Thyroid gland (tissue), 4 donors: ENCODE measurements around the gene SDR9C7. TPM values are rescaled to one million over a fixed set of nuclear protein-coding genes. Genes with fewer than 3 reads are reported as not detected.
"Not testable (repeated sequence)": the region's sequence is repeated elsewhere in the genome, so short reads cannot be mapped to it uniquely, and the experiment has no call there.

Experiments
- DNase-seq, 2 donors: peaks; one replicate each; pipeline ENCODE4 v3.0.0-alpha.2; 2019
- H3K27ac ChIP-seq, 3 donors: fragments of 200-600 bp; sonication (generic); 1 replicate in 2 of 3; 2 replicates in 1 of 3; pipeline ENCODE4 v1.5.1; 2016 to 2019; ENCODE audit warnings: mild to moderate bottlenecking in 1 of 3, moderate library complexity in 1 of 3
- H3K27me3 ChIP-seq: fragments of 200-600 bp; sonication (generic); one replicate; pipeline ENCODE4 v1.5.1; 2019
- H3K36me3 ChIP-seq, 2 donors: fragments of 200-600 bp; sonication (generic); one replicate each; pipeline ENCODE4 v1.5.1; 2016 to 2019
- H3K4me1 ChIP-seq, 2 donors: fragments of 200-600 bp; sonication (generic); one replicate each; pipeline ENCODE4 v1.5.1; 2017 to 2019
- H3K4me3 ChIP-seq, 3 donors: fragments of 200-600 bp; sonication (generic); replicated peaks in 1 of 3; 1 replicate in 2 of 3; 2 replicates in 1 of 3; pipeline ENCODE4 v1.5.1; 2016; ENCODE audit warnings: mild to moderate bottlenecking in 1 of 3
- H3K9me3 ChIP-seq: fragments of 200-600 bp; sonication (generic); one replicate; pipeline ENCODE4 v1.5.1; 2017
- POLR2A ChIP-seq, 2 donors: fragments of 450-650 bp; IDR thresholded peaks; one replicate each; pipeline ENCODE4 v1.6.1; 2017; ENCODE audit warnings: antibody characterized with exemption in 2 of 2, mild to moderate bottlenecking in 2 of 2, moderate library complexity in 1 of 2
- WGBS, 2 donors: methylation state at CpG; one replicate each; pipeline ENCODE4 v1.1.5; 2017; 5-methylcytosine and 5-hydroxymethylcytosine counted together
- intact Hi-C: fragments of 100-400 bp; cut with DNase I; formaldehyde crosslinking; loops from one replicate; pipeline ENCODE4 v1.15.1; 2023
- total RNA-seq, 4 donors: library from RNA; depleted of rRNA; stranded (reverse); fragments of >200 nt; gene quantifications; one replicate each; pipeline ENCODE4 v1.2.3, GENCODE V29; 2016
- TF ChIP-seq, protein P1 (sequence below), 6 experiments: fragments of 200-600 bp in 3 of 6; fragments of 450-650 bp in 3 of 6; sonication (generic) in 3 of 6; IDR thresholded peaks; one replicate each; pipeline ENCODE4 v1.5.1; 2016 to 2019; ENCODE audit warnings: antibody characterized with exemption in 6 of 6, mild to moderate bottlenecking in 2 of 6, inconsistent platforms in 1 of 6, moderate library complexity in 1 of 6

Gene SDR9C7
- total RNA-seq, 4 donors from 2014 or later, result not detected

DNA sequence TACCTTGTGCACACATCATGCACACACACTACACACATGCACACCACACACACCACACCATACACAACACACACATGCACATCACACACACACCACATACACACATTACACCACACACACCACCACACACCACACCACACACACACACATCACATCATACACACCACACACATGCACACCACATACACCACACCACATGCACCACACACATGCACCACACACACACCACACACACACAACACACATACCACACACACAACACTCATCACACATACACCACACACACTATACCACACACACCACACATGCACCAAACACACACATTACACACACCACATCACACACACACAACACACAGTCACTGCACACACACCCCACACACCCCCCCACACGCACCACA lies 38.1 kb downstream of the SDR9C7 start:
- no peaks in the 10 kb centered on the region for H3K9me3 ChIP-seq
- 64 to 85% methylated on average over 1 of the region's 1 CpG for WGBS, 2 donors
- H3K36me3 ChIP-seq, result no peaks in the 10 kb centered on the region
- H3K4me1 ChIP-seq, result no peaks in the 10 kb centered on the region
- H3K4me3 ChIP-seq, result no peak overlapping the region
- TF ChIP-seq, protein P1, sequence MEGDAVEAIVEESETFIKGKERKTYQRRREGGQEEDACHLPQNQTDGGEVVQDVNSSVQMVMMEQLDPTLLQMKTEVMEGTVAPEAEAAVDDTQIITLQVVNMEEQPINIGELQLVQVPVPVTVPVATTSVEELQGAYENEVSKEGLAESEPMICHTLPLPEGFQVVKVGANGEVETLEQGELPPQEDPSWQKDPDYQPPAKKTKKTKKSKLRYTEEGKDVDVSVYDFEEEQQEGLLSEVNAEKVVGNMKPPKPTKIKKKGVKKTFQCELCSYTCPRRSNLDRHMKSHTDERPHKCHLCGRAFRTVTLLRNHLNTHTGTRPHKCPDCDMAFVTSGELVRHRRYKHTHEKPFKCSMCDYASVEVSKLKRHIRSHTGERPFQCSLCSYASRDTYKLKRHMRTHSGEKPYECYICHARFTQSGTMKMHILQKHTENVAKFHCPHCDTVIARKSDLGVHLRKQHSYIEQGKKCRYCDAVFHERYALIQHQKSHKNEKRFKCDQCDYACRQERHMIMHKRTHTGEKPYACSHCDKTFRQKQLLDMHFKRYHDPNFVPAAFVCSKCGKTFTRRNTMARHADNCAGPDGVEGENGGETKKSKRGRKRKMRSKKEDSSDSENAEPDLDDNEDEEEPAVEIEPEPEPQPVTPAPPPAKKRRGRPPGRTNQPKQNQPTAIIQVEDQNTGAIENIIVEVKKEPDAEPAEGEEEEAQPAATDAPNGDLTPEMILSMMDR (IDR thresholded peaks at IDR 0.05), result no peak
- no peak for TF ChIP-seq POLR2A (IDR thresholded peaks at IDR 0.05)
- no peaks in the 10 kb centered on the region for H3K27me3 ChIP-seq
- intact Hi-C loops, result no loop called here
- no peak overlapping the region for H3K27ac ChIP-seq
- no peak for DNase-seq

DNA sequence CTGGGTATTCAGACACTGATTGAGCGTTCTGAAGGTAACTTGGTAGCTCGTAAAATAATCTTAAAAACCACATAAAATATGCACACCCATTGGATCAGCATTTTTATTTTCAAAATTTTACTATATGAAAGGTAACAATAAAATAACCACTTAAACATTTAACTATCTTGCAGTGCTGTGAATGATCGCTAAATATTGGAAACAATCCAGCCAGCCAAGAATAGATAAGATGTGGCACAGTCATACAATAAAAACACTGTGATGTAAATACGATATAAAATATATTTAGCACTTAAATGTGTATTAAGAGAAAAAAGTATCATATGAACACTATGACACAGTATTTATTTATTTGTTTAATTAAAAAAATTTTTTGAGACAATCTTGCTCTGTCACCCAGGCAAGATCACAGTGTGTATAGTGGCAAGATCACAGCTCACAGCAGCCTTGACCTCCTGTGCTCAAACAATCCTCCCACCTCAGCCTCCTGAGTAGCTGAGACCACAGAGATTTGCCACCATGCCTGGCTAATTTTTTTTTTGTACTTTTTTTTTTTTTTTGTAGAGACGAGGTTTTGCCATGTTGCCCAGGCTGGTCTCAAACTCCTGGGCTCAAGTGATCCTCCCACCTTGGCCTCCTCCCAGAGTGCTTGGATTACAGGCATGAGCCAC lies 39.4 kb downstream of the SDR9C7 start:
- WGBS, 2 donors, result 61 to 73% methylated on average over 5 of the region's 5 CpGs
- intact Hi-C loops, result no loop called here
- no peaks in the 10 kb centered on the region for H3K36me3 ChIP-seq
- H3K4me3 ChIP-seq, result no peak overlapping the region
- TF ChIP-seq, protein P1 (IDR thresholded peaks at IDR 0.05), result no peak
- TF ChIP-seq POLR2A (IDR thresholded peaks at IDR 0.05), result no peak
- no peaks in the 10 kb centered on the region for H3K27me3 ChIP-seq
- no peak for DNase-seq
- H3K27ac ChIP-seq, result no peak overlapping the region
- H3K4me1 ChIP-seq, result no peaks in the 10 kb centered on the region
- H3K9me3 ChIP-seq, result no peaks in the 10 kb centered on the region

DNA sequence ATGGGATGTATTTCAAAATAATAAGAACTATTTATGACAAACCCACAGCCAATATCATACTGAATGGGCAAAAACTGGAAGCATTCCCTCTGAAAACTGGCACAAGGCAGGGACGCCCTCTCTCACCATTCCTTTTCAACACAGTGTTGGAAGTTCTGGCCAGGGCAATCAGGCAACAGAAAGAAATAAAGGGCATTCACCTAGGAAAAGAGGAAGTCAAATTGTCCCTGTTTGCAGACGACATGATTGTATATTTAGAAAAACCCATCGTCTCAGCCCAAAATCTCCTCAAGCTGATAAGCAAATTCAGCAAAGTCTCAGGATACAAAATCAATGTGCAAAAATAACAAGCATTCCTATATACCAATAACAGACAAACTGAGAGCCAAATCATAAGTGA lies 42.3 kb downstream of the SDR9C7 start:
- H3K4me3 ChIP-seq, H3K27ac ChIP-seq, H3K27me3 ChIP-seq, DNase-seq, H3K9me3 ChIP-seq, H3K36me3 ChIP-seq, H3K4me1 ChIP-seq, intact Hi-C loops: not testable (repeated sequence)
- WGBS, 2 donors, result 76 to 82% methylated on average over 3 of the region's 3 CpGs

DNA sequence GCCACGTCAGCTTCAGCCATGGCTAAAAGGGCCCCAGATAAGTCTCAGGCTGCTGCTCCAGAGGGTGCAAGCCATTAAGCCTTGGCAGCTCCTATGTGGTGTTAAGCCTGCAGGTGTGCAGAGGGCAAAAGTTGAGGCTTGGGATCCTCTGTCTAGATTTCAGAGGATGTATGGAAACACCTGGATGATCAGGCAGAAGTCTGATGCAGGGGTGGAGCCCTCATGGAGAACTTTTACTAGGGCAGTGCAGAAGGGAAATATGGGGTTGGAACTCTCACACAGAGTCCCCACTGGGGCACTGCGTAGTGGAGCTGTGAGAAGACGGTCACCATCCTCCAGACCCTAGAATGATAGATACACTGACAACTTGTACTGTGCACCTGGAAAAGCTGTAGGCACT lies 47.9 kb downstream of the SDR9C7 start:
- Histone ChIP-seq H3K4me1 (no peaks in the 10 kb centered on the region), H3K4me3 (no peak overlapping the region), H3K36me3 (no peaks in the 10 kb centered on the region), H3K27ac (no peak overlapping the region), H3K27me3 (no peaks in the 10 kb centered on the region), H3K9me3 (no peaks in the 10 kb centered on the region)
- no peak for TF ChIP-seq POLR2A (IDR thresholded peaks at IDR 0.05)
- TF ChIP-seq, protein P1 (IDR thresholded peaks at IDR 0.05), result no peak
- 29 to 78% methylated on average over 3 of the region's 3 CpGs for WGBS, 2 donors
- no peak for DNase-seq
- intact Hi-C loops, result no loop called here

DNA sequence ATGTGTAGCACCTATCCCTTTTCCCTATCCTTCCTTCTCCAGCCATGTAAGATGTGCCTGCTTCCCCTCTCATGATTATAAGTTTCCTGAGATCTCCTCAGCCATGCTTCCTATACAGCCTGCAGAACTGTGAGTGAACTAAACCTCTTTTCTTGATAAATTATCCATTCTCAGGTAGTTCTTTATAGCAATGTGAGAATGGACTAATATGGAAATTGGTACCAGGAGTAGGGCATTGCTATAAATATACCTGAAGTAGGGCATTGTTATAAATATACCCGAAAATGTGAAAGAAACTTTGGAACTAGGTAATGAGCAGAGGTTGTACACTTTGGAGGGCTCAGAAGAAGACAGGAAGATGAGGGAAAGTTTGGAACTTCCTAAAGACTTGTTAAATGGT lies 48.9 kb downstream of the SDR9C7 start:
- intact Hi-C loops, result no loop called here
- TF ChIP-seq, protein P1 (IDR thresholded peaks at IDR 0.05), result no peak
- no peak for TF ChIP-seq POLR2A (IDR thresholded peaks at IDR 0.05)
- peaks cover 0 to 2% of the 10 kb centered on the region in 2 donors for H3K4me1 ChIP-seq

More for the DNA sequence above, 48.9 kb downstream of the SDR9C7 start:
- Histone ChIP-seq H3K27ac (no peak overlapping the region), H3K9me3 (no peaks in the 10 kb centered on the region), H3K4me3 (no peak overlapping the region), H3K27me3 (no peaks in the 10 kb centered on the region), H3K36me3 (no peaks in the 10 kb centered on the region)
- no peak for DNase-seq
- 87 to 88% methylated on average over 1 of the region's 1 CpG for WGBS, 2 donors
